Ovary (tissue), 3 donors: ENCODE measurements around the gene PTPRN2.

Experiments used
- CTCF ChIP-seq, 3 donors: fragments of 450-650 bp in 2 of 3; fragments of 200-600 bp in 1 of 3; IDR thresholded peaks; one replicate each; pipeline versions ENCODE4 v1.5.1 to v1.8.0; 2016 to 2022; ENCODE audit warnings: antibody characterized with exemption in 3 of 3, mild to moderate bottlenecking in 1 of 3
- EP300 ChIP-seq: sonication (generic); formaldehyde crosslinking; IDR thresholded peaks from one replicate; pipeline ENCODE4 v1.6.1; 2017; ENCODE audit warnings: antibody characterized with exemption
- POLR2A ChIP-seq: fragments of 450-650 bp; IDR thresholded peaks from one replicate; pipeline ENCODE4 v1.6.1; 2017; ENCODE audit warnings: antibody characterized with exemption, mild to moderate bottlenecking, moderate library complexity
- donor health status: DM: no; HTN: no; CAD: no.

- TF ChIP-seq CTCF (IDR thresholded peaks at IDR 0.05): no peak
- TF ChIP-seq POLR2A: no peak
- TF ChIP-seq EP300: no peak
Measured at GRCh38 chr7:158080899-158081445, 506.7 kb downstream of the PTPRN2 start.
